PC-3 (cell line): Measurements from ENCODE around the gene TRPV5. TPM values are rescaled to one million over a fixed set of nuclear protein-coding genes. Genes with fewer than 3 reads are reported as not detected.

ENCODE experiments used
- ATAC-seq: fragments of 200-7000 bp; cut with Tn5 transposase; 2 replicates; pipeline ENCODE4 v1.9.1; 2020; ENCODE audit warnings: mild to moderate bottlenecking, moderate library complexity
- BruUV-seq: library from RNA; stranded (reverse); fragments of 400-500 nt; replicated peaks from 2 replicates; lab custom pipeline; 2021; lab: Mats Ljungman, UMichigan
- CTCF ChIA-PET: fragments of 300-600 bp; sonication (Branson Sonifier 250); formaldehyde crosslinking; loops from one replicate; lab custom pipeline; 2022; ENCODE audit warnings: antibody characterized with exemption; lab: Charles Lee
- POLR2A ChIA-PET: fragments of 300-600 bp; sonication (Branson Sonifier 250); formaldehyde crosslinking; loops from one replicate; lab custom pipeline; 2022; ENCODE audit warnings: antibody characterized with exemption; ENCODE audit not compliant: unreplicated experiment; lab: Charles Lee
- DNase-seq: peaks from one replicate; pipeline ENCODE4 v3.0.0-alpha.2; 2015
- H2AFZ ChIP-seq: fragments of 300-600 bp; sonication (generic); 2 replicates; pipeline ENCODE4 v1.6.0; 2016; ENCODE audit warnings: antibody characterized with exemption, low read length
- H3F3A ChIP-seq: fragments of 300-600 bp; sonication (generic); one replicate; pipeline ENCODE4 v1.6.0; 2017; ENCODE audit warnings: antibody characterized with exemption, low read length, control low read depth, mild to moderate bottlenecking; ENCODE audit not compliant: unreplicated experiment
- H3K27ac ChIP-seq: fragments of 300-600 bp; sonication (generic); 2 replicates; pipeline ENCODE4 v1.5.1; 2016; ENCODE audit warnings: mild to moderate bottlenecking, low read length
- H3K27me3 ChIP-seq: fragments of 300-600 bp; sonication (generic); 2 replicates; pipeline ENCODE4 v1.6.1; 2016; ENCODE audit warnings: low read length, mixed read lengths
- H3K36me3 ChIP-seq: fragments of 300-600 bp; sonication (generic); 2 replicates; pipeline ENCODE4 v1.6.1; 2016; ENCODE audit warnings: low read depth, mixed run types, low read length, mixed read lengths
- H3K4me1 ChIP-seq: fragments of 300-600 bp; sonication (generic); 2 replicates; pipeline ENCODE4 v1.5.1; 2016; ENCODE audit warnings: low read length; ENCODE audit not compliant: insufficient read depth
- H3K4me2 ChIP-seq: fragments of 300-600 bp; sonication (generic); 2 replicates; pipeline ENCODE4 v1.6.0; 2016; ENCODE audit warnings: low read length
- H3K4me3 ChIP-seq: fragments of 300-600 bp; sonication (generic); 2 replicates; pipeline ENCODE4 v1.5.1; 2016; ENCODE audit warnings: mild to moderate bottlenecking, low read length, mixed read lengths
- H3K79me2 ChIP-seq: fragments of 300-600 bp; sonication (generic); 2 replicates; pipeline ENCODE4 v1.6.1; 2017; ENCODE audit warnings: low read length, mixed read lengths
- H3K9ac ChIP-seq: fragments of 300-600 bp; sonication (generic); 2 replicates; pipeline ENCODE4 v1.6.0; 2016; ENCODE audit warnings: mild to moderate bottlenecking, low read length
- H3K9me2 ChIP-seq: fragments of 300-600 bp; sonication (generic); replicated peaks from 2 replicates; pipeline ENCODE4 v1.6.1; 2016; ENCODE audit warnings: mixed run types, low read length, mixed read lengths
- H3K9me3 ChIP-seq: fragments of 300-600 bp; sonication (generic); 2 replicates; pipeline ENCODE4 v1.6.1; 2016; ENCODE audit warnings: low read length, mixed read lengths
- H4K20me1 ChIP-seq: fragments of 300-600 bp; sonication (generic); 2 replicates; pipeline ENCODE4 v1.6.1; 2016; ENCODE audit warnings: low read length, mixed read lengths
- CTCF ChIP-seq: fragments of 300-600 bp; sonication (generic); conservative IDR thresholded peaks from 2 replicates; pipeline ENCODE4 v1.5.1; 2017; ENCODE audit warnings: antibody characterized with exemption, low read depth, mild to moderate bottlenecking, low read length
- EZH2 ChIP-seq: fragments of 300-600 bp; sonication (generic); IDR thresholded peaks from one replicate; pipeline ENCODE4 v1.6.1; 2017; ENCODE audit warnings: antibody characterized with exemption, mild to moderate bottlenecking, low read length; ENCODE audit not compliant: unreplicated experiment
- EZH2phosphoT487 ChIP-seq: fragments of 300-600 bp; sonication (generic); IDR thresholded peaks from 2 replicates; pipeline ENCODE4 v1.6.1; 2018; ENCODE audit warnings: mild to moderate bottlenecking, antibody characterized with exemption, low read length, borderline replicate concordance
- intact Hi-C: fragments of 100-400 bp; cut with micrococcal nuclease; formaldehyde crosslinking; loops from 2 replicates; pipeline ENCODE4 v1.9.0; 2023
- total RNA-seq: library from RNA; depleted of rRNA; stranded (reverse); fragments of >200 nt; gene quantifications from 2 replicates; pipeline ENCODE4 v1.2.3, GENCODE V29; 2014

Gene TRPV5
- total RNA-seq, 1 experiment from 2014 or later: not detected

GRCh38 chr7:142898377-142899170, 35.0 kb downstream of the TRPV5 start:
- BruUV-seq: no TSS peak
- Histone ChIP-seq H2AFZ (no peak overlapping the region), H3K4me1 (peaks cover 18% of the 10 kb centered on the region), H3F3A (no peaks in the 10 kb centered on the region), H3K36me3 (no peaks in the 10 kb centered on the region), H3K9me2 (no peaks in the 10 kb centered on the region), H4K20me1 (no peaks in the 10 kb centered on the region), H3K79me2 (no peaks in the 10 kb centered on the region), H3K4me2 (no peak overlapping the region), H3K27me3 (peaks cover 10% of the 10 kb centered on the region), H3K9ac (no peak overlapping the region), H3K27ac (no peak overlapping the region), H3K9me3 (no peaks in the 10 kb centered on the region), H3K4me3 (no peak overlapping the region)
- ChIA-PET CTCF (interaction anchor here (0.7 kb wide), 1 partner anchor 63 kb away, joined by 8 read pairs; no protein-coding TSS in a partner anchor), POLR2A (no interaction called here)
- intact Hi-C loops: no loop called here
- ATAC-seq (no peak), DNase-seq (peak; percentile 25)
- no peak for TF ChIP-seq CTCF
- no peak for TF ChIP-seq EZH2phosphoT487
- no peak for TF ChIP-seq EZH2

GRCh38 chr7:142897691-142898090, 35.9 kb downstream of the TRPV5 start:
- ChIA-PET POLR2A (no interaction called here), CTCF (no interaction called here)
- ATAC-seq (no peak), DNase-seq (no peak)
- no peak for TF ChIP-seq EZH2
- no peak for TF ChIP-seq EZH2phosphoT487
- no peak for TF ChIP-seq CTCF
- H3K9ac ChIP-seq: no peak overlapping the region
- H2AFZ ChIP-seq: no peak overlapping the region
- no peaks in the 10 kb centered on the region for H3K9me2 ChIP-seq
- H4K20me1 ChIP-seq: no peaks in the 10 kb centered on the region
- H3K27me3 ChIP-seq: peaks cover 10% of the 10 kb centered on the region
- no peaks in the 10 kb centered on the region for H3F3A ChIP-seq
- H3K36me3 ChIP-seq: no peaks in the 10 kb centered on the region
- intact Hi-C loops: no loop called here
- no peak overlapping the region for H3K4me3 ChIP-seq
- no peak overlapping the region for H3K27ac ChIP-seq
- BruUV-seq: no TSS peak
- H3K79me2 ChIP-seq: no peaks in the 10 kb centered on the region
- peaks cover 18% of the 10 kb centered on the region for H3K4me1 ChIP-seq
- no peak overlapping the region for H3K4me2 ChIP-seq
- no peaks in the 10 kb centered on the region for H3K9me3 ChIP-seq

GRCh38 chr7:142896741-142897379, 36.7 kb downstream of the TRPV5 start:
- H3K4me1 ChIP-seq: peaks cover 18% of the 10 kb centered on the region
- no peak for ATAC-seq
- H3K9me3 ChIP-seq: no peaks in the 10 kb centered on the region
- no peak for DNase-seq
- H3K27me3 ChIP-seq: peaks cover 10% of the 10 kb centered on the region
- no peaks in the 10 kb centered on the region for H4K20me1 ChIP-seq
- CTCF ChIA-PET: no interaction called here
- POLR2A ChIA-PET: no interaction called here
- no peak overlapping the region for H2AFZ ChIP-seq
- intact Hi-C loops: no loop called here
- TF ChIP-seq CTCF (no peak), EZH2 (no peak), EZH2phosphoT487 (no peak)
- no peak overlapping the region for H3K9ac ChIP-seq
- H3K36me3 ChIP-seq: no peaks in the 10 kb centered on the region
- H3K4me3 ChIP-seq: no peak overlapping the region
- no peaks in the 10 kb centered on the region for H3K79me2 ChIP-seq
- H3K4me2 ChIP-seq: no peak overlapping the region
- H3K27ac ChIP-seq: no peak overlapping the region
- no peaks in the 10 kb centered on the region for H3F3A ChIP-seq
- no peaks in the 10 kb centered on the region for H3K9me2 ChIP-seq
- no TSS peak for BruUV-seq
